GM23338 (cell line): Measurements from ENCODE around the gene HELB. TPM values are rescaled to one million over a fixed set of nuclear protein-coding genes. Genes with fewer than 3 reads are reported as not detected.

Experiments
- ATAC-seq: fragments of 200-7000 bp; cut with Tn5 transposase; 3 replicates; pipeline ENCODE4 v1.9.1; 2020
- DNase-seq: peaks from one replicate; pipeline ENCODE4 v3.0.0-alpha.2; 2015; ENCODE audit warnings: low spot score
- H2AFZ ChIP-seq: fragments of 200-600 bp; sonication (generic); 2 replicates; pipeline ENCODE4 v1.8.0; 2016; ENCODE audit warnings: antibody characterized with exemption, mild to moderate bottlenecking, moderate library complexity
- H3F3A ChIP-seq: fragments of 200-600 bp; sonication (generic); replicated peaks from 2 replicates; pipeline ENCODE4 v1.8.0; 2017; ENCODE audit warnings: antibody characterized with exemption, mixed run types, low read depth
- H3K27ac ChIP-seq: fragments of 200-600 bp; sonication (generic); 2 replicates; pipeline ENCODE4 v1.6.1; 2016; ENCODE audit warnings: low read depth
- H3K27me3 ChIP-seq: fragments of 200-600 bp; sonication (generic); 2 replicates; pipeline ENCODE4 v1.8.0; 2016; ENCODE audit warnings: mild to moderate bottlenecking, mixed run types, moderate library complexity; ENCODE audit not compliant: insufficient read depth
- H3K36me3 ChIP-seq: fragments of 200-600 bp; sonication (generic); 2 replicates; pipeline ENCODE4 v1.8.0; 2016; ENCODE audit warnings: mild to moderate bottlenecking; ENCODE audit not compliant: insufficient read depth
- H3K4me1 ChIP-seq: fragments of 200-600 bp; sonication (generic); 2 replicates; pipeline ENCODE4 v1.8.0; 2016; ENCODE audit warnings: mild to moderate bottlenecking, moderate library complexity; ENCODE audit not compliant: insufficient read depth
- H3K4me2 ChIP-seq: fragments of 200-600 bp; sonication (generic); 2 replicates; pipeline ENCODE4 v1.7.1; 2017; ENCODE audit warnings: mixed run types
- H3K4me3 ChIP-seq: fragments of 200-600 bp; sonication (generic); 2 replicates; pipeline ENCODE4 v1.6.1; 2016; ENCODE audit warnings: mixed run types
- H3K79me2 ChIP-seq: fragments of 200-600 bp; sonication (generic); replicated peaks from 2 replicates; pipeline ENCODE4 v1.8.0; 2017; ENCODE audit warnings: mild to moderate bottlenecking; ENCODE audit not compliant: insufficient read depth
- H3K9me2 ChIP-seq: fragments of 200-600 bp; sonication (generic); 2 replicates; pipeline ENCODE4 v1.8.0; 2017; ENCODE audit not compliant: insufficient read depth
- H4K20me1 ChIP-seq: fragments of 200-600 bp; sonication (generic); replicated peaks from 2 replicates; pipeline ENCODE4 v1.8.0; 2017; ENCODE audit warnings: mild to moderate bottlenecking; ENCODE audit not compliant: insufficient read depth
- H3K27ac Mint-ChIP-seq: 2 replicates; pipeline ENCODE4 v1.8.0; 2020; ENCODE audit warnings: inconsistent platforms, mild to moderate bottlenecking, moderate library complexity, mixed read lengths
- H3K27me3 Mint-ChIP-seq: 3 replicates; pipeline ENCODE4 v1.8.0; 2022; ENCODE audit warnings: low read depth, mild to moderate bottlenecking, moderate library complexity, mixed read lengths, inconsistent platforms; ENCODE audit not compliant: insufficient read depth, poor library complexity
- H3K36me3 Mint-ChIP-seq: 3 replicates; pipeline ENCODE4 v1.8.0; 2021; ENCODE audit warnings: low read depth, mild to moderate bottlenecking, inconsistent platforms, moderate library complexity, mixed read lengths
- H3K4me1 Mint-ChIP-seq: 3 replicates; pipeline ENCODE4 v1.8.0; 2020; ENCODE audit warnings: mild to moderate bottlenecking, inconsistent platforms, mixed read lengths
- H3K4me3 Mint-ChIP-seq: 3 replicates; pipeline ENCODE4 v1.8.0; 2021; ENCODE audit warnings: moderate library complexity, mild to moderate bottlenecking, inconsistent platforms, mixed read lengths
- H3K9me3 Mint-ChIP-seq: 3 replicates; pipeline ENCODE4 v1.8.0; 2020; ENCODE audit warnings: moderate library complexity, mild to moderate bottlenecking, inconsistent platforms, mixed read lengths
- CREB1 ChIP-seq: fragments of 250-450 bp; sonication (Bioruptor Pico); IDR thresholded peaks from 2 replicates; pipeline ENCODE4 v1.5.0; 2020; ENCODE audit warnings: low read depth, mild to moderate bottlenecking, moderate library complexity
- CTCF ChIP-seq, 2 experiments: fragments of 200-600 bp in 1 of 2; sonication (generic) in 1 of 2; conservative IDR thresholded peaks; 2 replicates each; pipeline versions ENCODE4 v1.5.1 to v1.6.1; 2016 to 2017; ENCODE audit warnings: antibody characterized with exemption in 2 of 2, low read depth in 2 of 2, mild to moderate bottlenecking in 2 of 2, moderate library complexity in 1 of 2
- ETS1 ChIP-seq: IDR thresholded peaks from 2 replicates; pipeline ENCODE4 v1.6.1; 2016; ENCODE audit warnings: antibody characterized with exemption
- EZH2 ChIP-seq: fragments of 200-600 bp; sonication (generic); IDR thresholded peaks from one replicate; pipeline ENCODE4 v1.8.0; 2017; ENCODE audit warnings: antibody characterized with exemption, mild to moderate bottlenecking, low read depth; ENCODE audit not compliant: unreplicated experiment
- JUNB ChIP-seq: IDR thresholded peaks from one replicate; pipeline ENCODE4 v1.6.1; 2016; ENCODE audit warnings: antibody characterized with exemption; ENCODE audit not compliant: unreplicated experiment
- NANOG ChIP-seq: IDR thresholded peaks from 2 replicates; pipeline ENCODE4 v1.6.1; 2016; ENCODE audit warnings: antibody characterized with exemption, borderline replicate concordance
- POLR2AphosphoS5 ChIP-seq: IDR thresholded peaks from 2 replicates; pipeline ENCODE4 v1.6.1; 2016; ENCODE audit warnings: antibody characterized with exemption, low read depth
- STAT1 ChIP-seq: IDR thresholded peaks from one replicate; pipeline ENCODE4 v1.6.1; 2016; ENCODE audit warnings: antibody characterized with exemption; ENCODE audit not compliant: unreplicated experiment
- ZNF114 ChIP-seq: fragments of 250-450 bp; sonication (Bioruptor Pico); IDR thresholded peaks from 2 replicates; pipeline ENCODE4 v1.5.0; 2020; ENCODE audit warnings: mild to moderate bottlenecking, moderate library complexity
- ZNF331 ChIP-seq: fragments of 250-450 bp; sonication (Bioruptor Pico); IDR thresholded peaks from 2 replicates; pipeline ENCODE4 v1.5.0; 2020; ENCODE audit warnings: low read depth, mild to moderate bottlenecking, moderate library complexity
- ZNF462 ChIP-seq: fragments of 250-450 bp; sonication (Bioruptor Pico); IDR thresholded peaks from 2 replicates; pipeline ENCODE4 v1.5.0; 2020; ENCODE audit warnings: mild to moderate bottlenecking, moderate library complexity
- polyA plus RNA-seq: library from polyadenylated mRNA; unstranded; fragments of >200 nt; fragmentation: Nextera tagmentation; extraction: Ambion mirVana; gene quantifications from 2 replicates; pipeline ENCODE4 v1.2.1, GENCODE V29; 2016
- total RNA-seq: library from RNA; depleted of rRNA; stranded (reverse); fragments of >200 nt; shearing (Covaris generic); gene quantifications from 2 replicates; pipeline ENCODE4 v1.2.3, GENCODE V29; 2014
- TF ChIP-seq, protein P1 (sequence below): IDR thresholded peaks from one replicate; pipeline ENCODE4 v1.6.1; 2018; ENCODE audit warnings: antibody characterized with exemption; ENCODE audit not compliant: unreplicated experiment

HELB gene
- total and polyA plus RNA-seq, 2 experiments from 2014 or later, result 3.1 to 18.2 TPM

DNA sequence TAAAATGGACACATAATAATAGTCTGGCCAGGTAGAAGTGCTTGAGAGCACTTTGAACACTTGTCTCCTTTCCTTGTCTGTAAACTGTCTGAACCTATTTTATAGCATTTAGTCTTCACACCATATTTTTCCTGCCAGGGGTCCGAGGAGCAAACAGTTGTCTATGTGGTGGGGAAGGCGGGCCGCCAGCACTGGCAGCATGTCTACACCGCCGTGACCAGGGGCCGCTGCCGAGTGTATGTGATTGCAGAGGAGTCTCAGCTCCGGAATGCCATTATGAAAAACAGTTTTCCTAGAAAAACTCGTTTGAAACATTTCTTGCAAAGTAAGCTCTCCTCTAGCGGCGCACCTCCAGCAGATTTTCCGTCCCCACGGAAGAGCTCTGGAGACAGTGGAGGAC is 28.7 kb downstream of the HELB start:
- ATAC-seq (no peak), DNase-seq (no peak)
- Histone ChIP-seq H3K4me3 (no peak overlapping the region), H3K36me3 (no peaks in the 10 kb centered on the region), H3K9me2 (0 out of 2 replicates have a peak, but pooled peaks cover 2% of the 10 kb centered on the region), H3K4me1 (no peaks in the 10 kb centered on the region), H3K79me2 (no peaks in the 10 kb centered on the region), H2AFZ (no peak overlapping the region), H3K27ac (no peak overlapping the region), H3K4me2 (no peak overlapping the region), H4K20me1 (no peaks in the 10 kb centered on the region), H3F3A (no peaks in the 10 kb centered on the region), H3K27me3 (no peaks in the 10 kb centered on the region)
- Mint-ChIP-seq H3K27me3 (peaks cover 3% of the 10 kb centered on the region), H3K27ac (no peak overlapping the region), H3K4me1 (no peaks in the 10 kb centered on the region), H3K36me3 (peaks cover 3% of the 10 kb centered on the region; the same call in 1 of the 3 replicates), H3K4me3 (no peak overlapping the region), H3K9me3 (no peaks in the 10 kb centered on the region)
- TF ChIP-seq CREB1 (CRISPR knock-in tag) (no peak), POLR2AphosphoS5 (no peak), EZH2 (no peak), STAT1 (no peak), ZNF462 (no peak), ZNF331 (CRISPR knock-in tag) (no peak), CTCF (conservative IDR thresholded peaks at IDR 0.05; ENCODE audit: low read depth in 2 of 2) (no peak), NANOG (no peak), ZNF114 (CRISPR knock-in tag) (no peak), JUNB (no peak), ETS1 (no peak)
- TF ChIP-seq, protein P1, sequence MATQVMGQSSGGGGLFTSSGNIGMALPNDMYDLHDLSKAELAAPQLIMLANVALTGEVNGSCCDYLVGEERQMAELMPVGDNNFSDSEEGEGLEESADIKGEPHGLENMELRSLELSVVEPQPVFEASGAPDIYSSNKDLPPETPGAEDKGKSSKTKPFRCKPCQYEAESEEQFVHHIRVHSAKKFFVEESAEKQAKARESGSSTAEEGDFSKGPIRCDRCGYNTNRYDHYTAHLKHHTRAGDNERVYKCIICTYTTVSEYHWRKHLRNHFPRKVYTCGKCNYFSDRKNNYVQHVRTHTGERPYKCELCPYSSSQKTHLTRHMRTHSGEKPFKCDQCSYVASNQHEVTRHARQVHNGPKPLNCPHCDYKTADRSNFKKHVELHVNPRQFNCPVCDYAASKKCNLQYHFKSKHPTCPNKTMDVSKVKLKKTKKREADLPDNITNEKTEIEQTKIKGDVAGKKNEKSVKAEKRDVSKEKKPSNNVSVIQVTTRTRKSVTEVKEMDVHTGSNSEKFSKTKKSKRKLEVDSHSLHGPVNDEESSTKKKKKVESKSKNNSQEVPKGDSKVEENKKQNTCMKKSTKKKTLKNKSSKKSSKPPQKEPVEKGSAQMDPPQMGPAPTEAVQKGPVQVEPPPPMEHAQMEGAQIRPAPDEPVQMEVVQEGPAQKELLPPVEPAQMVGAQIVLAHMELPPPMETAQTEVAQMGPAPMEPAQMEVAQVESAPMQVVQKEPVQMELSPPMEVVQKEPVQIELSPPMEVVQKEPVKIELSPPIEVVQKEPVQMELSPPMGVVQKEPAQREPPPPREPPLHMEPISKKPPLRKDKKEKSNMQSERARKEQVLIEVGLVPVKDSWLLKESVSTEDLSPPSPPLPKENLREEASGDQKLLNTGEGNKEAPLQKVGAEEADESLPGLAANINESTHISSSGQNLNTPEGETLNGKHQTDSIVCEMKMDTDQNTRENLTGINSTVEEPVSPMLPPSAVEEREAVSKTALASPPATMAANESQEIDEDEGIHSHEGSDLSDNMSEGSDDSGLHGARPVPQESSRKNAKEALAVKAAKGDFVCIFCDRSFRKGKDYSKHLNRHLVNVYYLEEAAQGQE, result no peak
